Activated CD4-positive, alpha-beta memory T cell treated with anti-CD3 and anti-CD28 coated beads for 36 hours (primary cell): Measurements from ENCODE around the gene FEV. TPM values are rescaled to one million over a fixed set of nuclear protein-coding genes. Genes with fewer than 3 reads are reported as not detected.
"Not testable (repeated sequence)": the region's sequence is repeated elsewhere in the genome, so short reads cannot be mapped to it uniquely, and the experiment has no call there.

Source experiments
- CTCF ChIA-PET: fragments of 350-600 bp; sonication (Branson Sonifier 250); formaldehyde crosslinking; loops from one replicate; lab custom pipeline; 2021; ENCODE audit warnings: antibody characterized with exemption, inconsistent platforms; lab: Charles Lee
- POLR2A ChIA-PET: fragments of 350-600 bp; sonication (Branson Sonifier 250); formaldehyde crosslinking; loops from one replicate; lab custom pipeline; 2021; ENCODE audit warnings: antibody characterized with exemption; lab: Charles Lee
- DNase-seq: peaks from one replicate; pipeline ENCODE4 v3.0.0-alpha.2; 2020
- H3K27ac Mint-ChIP-seq: one replicate; pipeline ENCODE4 v1.8.0; 2021; ENCODE audit warnings: mixed read lengths
- H3K27me3 Mint-ChIP-seq: one replicate; pipeline ENCODE4 v1.8.0; 2021; ENCODE audit warnings: mixed read lengths
- H3K36me3 Mint-ChIP-seq: one replicate; pipeline ENCODE4 v1.8.0; 2021; ENCODE audit warnings: mixed read lengths
- H3K4me1 Mint-ChIP-seq: one replicate; pipeline ENCODE4 v1.8.0; 2021; ENCODE audit warnings: low read depth, mixed read lengths
- H3K4me3 Mint-ChIP-seq: one replicate; pipeline ENCODE4 v1.8.0; 2021; ENCODE audit warnings: mild to moderate bottlenecking, mixed read lengths
- H3K9me3 Mint-ChIP-seq: one replicate; pipeline ENCODE4 v1.8.0; 2021; ENCODE audit warnings: mixed read lengths
- intact Hi-C: fragments of 100-400 bp; cut with micrococcal nuclease; formaldehyde crosslinking; loops from one replicate; pipeline ENCODE4 v1.15.1; 2023
- microRNA-seq: library from miRNA; unstranded; fragments of <30 nt; microRNA quantifications from one replicate; pipeline ENCODE4 v1.2.0, GENCODE V29; 2022; ENCODE audit warnings: borderline number of aligned reads, borderline microRNAs expressed, borderline replicate concordance
- total RNA-seq, 2 experiments: library from RNA; stranded (reverse); gene quantifications; one replicate each; pipeline ENCODE4 v1.2.3, GENCODE V29; 2021

The FEV gene
- total RNA-seq, 2 experiments from 2014 or later: not detected

GRCh38 chr2:218944759-218945404, 40.1 kb downstream of the FEV start:
- H3K4me1 Mint-ChIP-seq: no peaks in the 10 kb centered on the region
- no peak for DNase-seq
- no peak overlapping the region for H3K4me3 Mint-ChIP-seq
- CTCF ChIA-PET: interaction anchor here (0.6 to 1.3 kb wide), 2 partner anchors 35 to 266 kb away, joined by 3 read pairs; no protein-coding TSS in a partner anchor
- H3K27me3 Mint-ChIP-seq: peaks cover 27% of the 10 kb centered on the region
- intact Hi-C loops: no loop called here
- no peaks in the 10 kb centered on the region for H3K9me3 Mint-ChIP-seq
- H3K36me3 Mint-ChIP-seq: no peaks in the 10 kb centered on the region
- no peak overlapping the region for H3K27ac Mint-ChIP-seq
- POLR2A ChIA-PET: no interaction called here

GRCh38 chr2:218931751-218932150, 53.2 kb downstream of the FEV start:
- H3K36me3 Mint-ChIP-seq, H3K4me3 Mint-ChIP-seq, POLR2A ChIA-PET, DNase-seq, CTCF ChIA-PET, H3K9me3 Mint-ChIP-seq, intact Hi-C loops, H3K27ac Mint-ChIP-seq, H3K4me1 Mint-ChIP-seq, H3K27me3 Mint-ChIP-seq: not testable (repeated sequence)

Small RNAs within 50 kb of the gene (microRNA-seq; reads per million reads assigned to microRNA genes)
- 5.1 reads per million, percentile 14 among the genes with 10 or more reads in this experiment for gene MIR375

Other genes with a start within 250 kb of the FEV start
- under 1 TPM in 1 of 2 experiments, not detected in 1; 0.10 TPM for gene CYP27A1, start 203.0 kb downstream of the FEV start, total RNA-seq
- not detected for gene PRKAG3, start 153.4 kb downstream of the FEV start, total RNA-seq
- gene WNT6, start 125.4 kb downstream of the FEV start, total RNA-seq: under 1 TPM; 0.31 to 0.40 TPM
- gene WNT10A, start 104.3 kb downstream of the FEV start, total RNA-seq: 1 to 10 TPM; 5.0 to 5.2 TPM
- not detected for gene CDK5R2, start 25.5 kb downstream of the FEV start, total RNA-seq
- not detected for gene CRYBA2, start 8.2 kb upstream of the FEV start, total RNA-seq
- gene CFAP65, start 56.3 kb upstream of the FEV start, total RNA-seq: not detected
- gene IHH, start 75.7 kb upstream of the FEV start, total RNA-seq: under 1 TPM in 1 of 2 experiments, not detected in 1; 0.10 TPM
- 10 to 100 TPM; 17.7 to 18.6 TPM for gene NHEJ1, start 175.6 kb upstream of the FEV start, total RNA-seq
- 1 to 10 TPM; 1.1 to 2.3 TPM for gene SLC23A3, start 184.8 kb upstream of the FEV start, total RNA-seq
- gene CNPPD1, start 191.7 kb upstream of the FEV start, total RNA-seq: 10 to 100 TPM; 42.0 to 43.4 TPM
- 10 to 100 TPM; 60.3 to 67.9 TPM for gene RETREG2, start 193.1 kb upstream of the FEV start, total RNA-seq
- 10 to 100 TPM; 31.9 to 34.4 TPM for gene ZFAND2B, start 221.6 kb upstream of the FEV start, total RNA-seq
- gene ABCB6, start 233.8 kb upstream of the FEV start, total RNA-seq: 10 to 100 TPM; 11.5 to 11.7 TPM
- gene ATG9A, start 244.5 kb upstream of the FEV start, total RNA-seq: 10 to 100 TPM; 34.7 to 39.5 TPM
- gene ANKZF1, start 244.6 kb upstream of the FEV start, total RNA-seq: 10 to 100 TPM; 97.0 to 97.5 TPM